Prostate gland (tissue), 2 donors: ENCODE results near the gene MYNN. TPM values are rescaled to one million over a fixed set of nuclear protein-coding genes. Genes with fewer than 3 reads are reported as not detected.

Experiments
- DNase-seq: peaks from one replicate; pipeline ENCODE4 v3.0.0-alpha.2; 2019; ENCODE audit warnings: low spot score
- H3K27ac ChIP-seq, 2 donors: fragments of 200-600 bp; sonication (generic); 2 replicates each; pipeline ENCODE4 v1.5.1; 2017 to 2019
- H3K27me3 ChIP-seq: fragments of 200-600 bp; sonication (generic); replicated peaks from 2 replicates; pipeline ENCODE4 v1.5.1; 2019; ENCODE audit not compliant: insufficient read depth
- H3K36me3 ChIP-seq, 2 donors: fragments of 200-600 bp; sonication (generic); 1 replicate in 1 of 2; 2 replicates in 1 of 2; pipeline versions ENCODE4 v1.5.1 to v1.8.1; 2017 to 2019
- H3K4me1 ChIP-seq: fragments of 200-600 bp; sonication (generic); replicated peaks from 2 replicates; pipeline ENCODE4 v1.5.1; 2019
- H3K4me3 ChIP-seq, 2 donors: fragments of 200-600 bp; sonication (generic); 2 replicates each; pipeline ENCODE4 v1.5.1; 2017 to 2019
- H3K9me3 ChIP-seq: fragments of 200-600 bp; sonication (generic); 2 replicates; pipeline ENCODE4 v1.5.1; 2017
- POLR2A ChIP-seq: fragments of 450-650 bp; IDR thresholded peaks from one replicate; pipeline ENCODE4 v1.6.1; 2016; ENCODE audit warnings: antibody characterized with exemption, mild to moderate bottlenecking
- POLR2AphosphoS5 ChIP-seq: sonication (generic); formaldehyde crosslinking; IDR thresholded peaks from one replicate; pipeline ENCODE4 v1.6.1; 2017; ENCODE audit warnings: antibody characterized with exemption
- WGBS: methylation state at CpG from one replicate; pipeline ENCODE4 v1.1.5; 2018; 5-methylcytosine and 5-hydroxymethylcytosine counted together
- intact Hi-C: fragments of 100-400 bp; cut with DNase I; formaldehyde crosslinking; loops from one replicate; pipeline ENCODE4 v1.14.2; 2022
- total RNA-seq, 2 donors: library from RNA; depleted of rRNA; stranded (reverse); fragments of >200 nt; gene quantifications; one replicate each; pipeline ENCODE4 v1.1.0, GENCODE V29; 2016
- TF ChIP-seq, protein P1 (sequence below), 4 experiments: fragments of 200-600 bp in 2 of 4; fragments of 450-650 bp in 2 of 4; sonication (generic) in 2 of 4; IDR thresholded peaks; 1 replicate in 3 of 4; 2 replicates in 1 of 4; pipeline ENCODE4 v1.5.1; 2016 to 2019; ENCODE audit warnings: antibody characterized with exemption in 4 of 4, mild to moderate bottlenecking in 2 of 4, moderate library complexity in 2 of 4

Gene MYNN
- total RNA-seq, 2 donors from 2014 or later, result 13.5 to 19.9 TPM

DNA sequence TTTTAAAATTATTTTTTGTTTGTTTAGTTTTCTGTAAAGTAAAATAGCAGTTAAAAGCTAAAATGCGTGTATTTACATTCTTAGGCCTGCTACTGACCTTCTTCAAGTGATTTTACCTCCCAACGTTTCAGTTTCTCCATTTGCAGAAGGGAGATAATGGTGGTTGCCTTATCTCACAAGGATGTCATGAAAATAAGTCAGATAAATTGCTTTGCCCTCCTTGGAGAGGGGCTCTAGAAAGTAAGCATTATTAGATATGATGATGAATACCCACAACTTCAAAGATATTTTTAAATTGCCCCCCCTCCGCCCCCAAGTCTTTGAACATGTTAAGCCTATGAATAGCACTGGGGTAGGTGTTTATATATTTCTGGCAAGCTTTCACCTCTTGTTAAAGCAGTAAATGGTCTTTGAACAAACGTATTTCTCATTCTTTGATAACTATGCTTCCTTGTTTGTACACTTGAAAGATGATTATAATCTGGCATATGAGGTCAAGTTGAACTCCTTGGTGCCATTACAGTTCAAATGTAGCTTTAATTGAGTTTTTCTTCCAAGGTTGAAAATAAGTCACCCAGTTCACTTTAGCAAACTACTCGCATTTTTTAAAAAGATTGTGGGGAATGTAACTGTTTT, 14.7 kb upstream of the MYNN start:
- DNase-seq, result no peak
- no peaks in the 10 kb centered on the region for H3K27me3 ChIP-seq
- H3K36me3 ChIP-seq, result no peaks in the 10 kb centered on the region
- intact Hi-C loops, result no loop called here
- TF ChIP-seq, protein P1, sequence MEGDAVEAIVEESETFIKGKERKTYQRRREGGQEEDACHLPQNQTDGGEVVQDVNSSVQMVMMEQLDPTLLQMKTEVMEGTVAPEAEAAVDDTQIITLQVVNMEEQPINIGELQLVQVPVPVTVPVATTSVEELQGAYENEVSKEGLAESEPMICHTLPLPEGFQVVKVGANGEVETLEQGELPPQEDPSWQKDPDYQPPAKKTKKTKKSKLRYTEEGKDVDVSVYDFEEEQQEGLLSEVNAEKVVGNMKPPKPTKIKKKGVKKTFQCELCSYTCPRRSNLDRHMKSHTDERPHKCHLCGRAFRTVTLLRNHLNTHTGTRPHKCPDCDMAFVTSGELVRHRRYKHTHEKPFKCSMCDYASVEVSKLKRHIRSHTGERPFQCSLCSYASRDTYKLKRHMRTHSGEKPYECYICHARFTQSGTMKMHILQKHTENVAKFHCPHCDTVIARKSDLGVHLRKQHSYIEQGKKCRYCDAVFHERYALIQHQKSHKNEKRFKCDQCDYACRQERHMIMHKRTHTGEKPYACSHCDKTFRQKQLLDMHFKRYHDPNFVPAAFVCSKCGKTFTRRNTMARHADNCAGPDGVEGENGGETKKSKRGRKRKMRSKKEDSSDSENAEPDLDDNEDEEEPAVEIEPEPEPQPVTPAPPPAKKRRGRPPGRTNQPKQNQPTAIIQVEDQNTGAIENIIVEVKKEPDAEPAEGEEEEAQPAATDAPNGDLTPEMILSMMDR (IDR thresholded peaks at IDR 0.05), result no peak
- TF ChIP-seq POLR2A (no peak), POLR2AphosphoS5 (no peak)
- no peaks in the 10 kb centered on the region for H3K9me3 ChIP-seq
- no peak overlapping the region for H3K27ac ChIP-seq
- H3K4me1 ChIP-seq, result no peaks in the 10 kb centered on the region
- no peak overlapping the region for H3K4me3 ChIP-seq
- 50% methylated on average over 5 of the region's 5 CpGs for WGBS

DNA sequence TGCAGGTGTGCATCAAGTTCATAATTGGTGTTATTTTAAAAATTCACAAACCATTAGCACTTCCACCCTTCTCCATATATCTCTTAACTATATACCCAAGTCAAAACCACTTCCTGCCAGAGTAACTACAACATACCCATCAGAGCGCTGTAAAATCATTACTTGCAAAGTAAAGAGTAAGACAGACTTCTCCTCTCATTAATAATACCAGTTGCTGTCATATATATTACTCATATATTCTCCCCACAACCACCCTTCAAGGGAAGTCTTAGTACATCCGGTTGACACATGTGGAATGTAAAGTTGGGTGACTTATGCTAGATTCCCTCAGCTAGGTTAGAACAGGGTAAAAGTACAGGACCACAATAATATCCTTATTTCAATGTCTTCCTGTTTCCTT, 13.9 kb upstream of the MYNN start:
- no peak for DNase-seq
- H3K27me3 ChIP-seq, result no peaks in the 10 kb centered on the region
- WGBS, result 93% methylated on average over 2 of the region's 2 CpGs
- H3K4me3 ChIP-seq, result no peak overlapping the region
- H3K4me1 ChIP-seq, result no peaks in the 10 kb centered on the region
- H3K36me3 ChIP-seq, result no peaks in the 10 kb centered on the region
- H3K9me3 ChIP-seq, result no peaks in the 10 kb centered on the region
- H3K27ac ChIP-seq, result no peak overlapping the region
- no peak for TF ChIP-seq POLR2A
- no peak for TF ChIP-seq POLR2AphosphoS5
- TF ChIP-seq, protein P1 (IDR thresholded peaks at IDR 0.05), result no peak
- intact Hi-C loops, result no loop called here

DNA sequence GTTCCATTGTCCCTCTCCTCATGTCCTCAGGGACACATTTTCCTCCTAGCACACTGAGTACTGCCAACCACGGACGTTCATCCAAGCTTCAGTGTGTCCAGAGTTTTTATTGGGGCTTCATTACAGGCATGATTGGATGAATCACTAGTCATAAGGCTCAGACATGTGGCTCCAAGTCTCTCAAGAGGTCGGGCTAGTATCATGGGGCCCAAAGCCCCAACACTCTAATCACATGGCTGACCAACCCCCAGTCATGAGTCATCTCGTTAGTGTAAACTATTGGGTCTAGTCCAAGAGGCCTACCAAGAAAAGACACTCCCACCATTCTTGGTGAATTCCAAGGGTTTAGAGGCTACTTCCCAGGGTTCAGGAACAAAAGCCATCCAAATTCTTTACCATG, 12.7 kb upstream of the MYNN start:
- intact Hi-C loops, result loop anchor here (10.0 kb wide), 1 partner anchor 594 kb away; the partner anchor contains the start of gene SKIL
- TF ChIP-seq POLR2A (no peak), POLR2AphosphoS5 (no peak)
- TF ChIP-seq, protein P1 (IDR thresholded peaks at IDR 0.05), result no peak

DNA sequence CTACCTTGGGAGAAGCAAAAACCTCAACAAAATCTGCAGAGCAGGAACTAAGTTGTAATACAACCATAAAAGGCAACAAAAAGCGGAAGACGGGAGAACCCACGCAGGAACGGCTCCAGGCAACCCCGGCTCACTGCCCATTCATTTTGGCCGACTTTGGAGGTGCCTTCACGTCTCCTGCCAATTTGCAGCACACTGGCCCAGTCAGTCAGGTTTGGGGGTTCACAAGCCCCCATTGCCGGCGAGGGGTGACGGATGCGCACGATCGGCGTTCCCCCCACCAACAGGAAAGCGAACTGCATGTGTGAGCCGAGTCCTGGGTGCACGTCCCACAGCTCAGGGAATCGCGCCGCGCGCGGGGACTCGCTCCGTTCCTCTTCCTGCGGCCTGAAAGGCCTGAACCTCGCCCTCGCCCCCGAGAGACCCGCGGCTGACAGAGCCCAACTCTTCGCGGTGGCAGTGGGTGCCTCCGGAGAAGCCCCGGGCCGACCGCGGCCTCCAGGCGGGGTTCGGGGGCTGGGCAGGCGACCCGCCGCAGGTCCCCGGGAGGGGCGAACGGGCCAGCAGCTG, 8.8 kb upstream of the MYNN start:
- H3K4me1 ChIP-seq, result no peaks in the 10 kb centered on the region
- H3K27me3 ChIP-seq, result no peaks in the 10 kb centered on the region
- peak overlapping the region; percentile 84 to 92 for H3K4me3 ChIP-seq
- no peaks in the 10 kb centered on the region for H3K9me3 ChIP-seq
- peak overlapping the region; percentile 96 to 97 for H3K27ac ChIP-seq
- peak; percentile 40 for DNase-seq
- intact Hi-C loops, result loop anchor here (10.0 kb wide), 1 partner anchor 590 kb away; the partner anchor contains the start of gene SKIL
- H3K36me3 ChIP-seq, result no peaks in the 10 kb centered on the region
- WGBS, result under 1% methylated on average over 46 of the region's 46 CpGs
- TF ChIP-seq, protein P1 (IDR thresholded peaks at IDR 0.05), result peak in 1 of 4 experiments; percentile 2
- TF ChIP-seq POLR2AphosphoS5, result no peak

More for the DNA sequence above, 12.7 kb upstream of the MYNN start:
- Histone ChIP-seq H3K4me3 (no peak overlapping the region), H3K36me3 (no peaks in the 10 kb centered on the region), H3K27me3 (no peaks in the 10 kb centered on the region), H3K27ac (no peak overlapping the region), H3K4me1 (no peaks in the 10 kb centered on the region), H3K9me3 (no peaks in the 10 kb centered on the region)
- no peak for DNase-seq
- WGBS, result 83% methylated on average over 4 of the region's 4 CpGs
